HG03064 (cell line): ENCODE measurements around the gene PHF14.
"Not testable (repeated sequence)": the region's sequence is repeated elsewhere in the genome, so short reads cannot be mapped to it uniquely, and the experiment has no call there.

Experiments
- ATAC-seq: cut with Tn5 transposase; IDR thresholded peaks from one replicate; pipeline ENCODE4 v1.9.1; 2021; ENCODE audit warnings: low read depth; ENCODE audit not compliant: unreplicated experiment

PHF14 gene

DNA sequence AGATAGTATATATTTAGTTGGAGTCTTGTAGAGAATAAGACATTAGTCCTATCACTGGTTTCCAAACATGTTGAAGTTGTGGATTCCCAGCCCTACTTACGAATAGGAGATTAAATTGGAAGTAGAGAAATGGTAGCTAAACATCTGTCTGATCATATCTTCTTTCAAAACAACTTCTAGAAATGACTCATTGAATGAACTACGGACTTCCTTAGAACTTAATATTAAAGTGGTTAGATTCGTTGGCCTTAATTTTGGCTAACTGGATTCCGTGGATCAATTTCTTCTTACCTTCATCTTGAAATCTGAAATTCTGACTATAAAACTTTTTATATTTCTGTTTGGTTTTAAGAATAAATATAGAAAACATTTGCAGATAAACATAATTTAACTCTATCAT lies 3.4 kb downstream of the PHF14 start:
- no peak for ATAC-seq

DNA sequence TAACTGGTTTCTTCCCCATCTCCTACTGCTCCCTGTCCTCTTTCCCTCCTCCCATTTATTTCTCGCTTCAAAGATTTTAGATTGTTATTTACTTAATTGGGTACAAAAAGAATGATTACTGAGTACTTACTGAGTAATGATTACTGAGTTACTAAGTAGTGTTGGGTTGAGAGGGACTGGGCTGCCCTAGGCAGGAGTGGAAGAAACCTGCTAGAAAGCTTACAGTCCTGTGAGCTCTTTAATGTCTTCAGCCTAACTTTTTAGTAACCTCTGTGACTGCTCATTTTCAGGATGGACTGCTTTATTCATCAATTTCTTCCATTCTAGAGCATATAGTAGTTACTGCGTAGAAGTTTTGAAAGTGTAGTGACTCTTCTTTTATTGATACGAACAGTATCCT lies 7.6 kb downstream of the PHF14 start:
- no peak for ATAC-seq

DNA sequence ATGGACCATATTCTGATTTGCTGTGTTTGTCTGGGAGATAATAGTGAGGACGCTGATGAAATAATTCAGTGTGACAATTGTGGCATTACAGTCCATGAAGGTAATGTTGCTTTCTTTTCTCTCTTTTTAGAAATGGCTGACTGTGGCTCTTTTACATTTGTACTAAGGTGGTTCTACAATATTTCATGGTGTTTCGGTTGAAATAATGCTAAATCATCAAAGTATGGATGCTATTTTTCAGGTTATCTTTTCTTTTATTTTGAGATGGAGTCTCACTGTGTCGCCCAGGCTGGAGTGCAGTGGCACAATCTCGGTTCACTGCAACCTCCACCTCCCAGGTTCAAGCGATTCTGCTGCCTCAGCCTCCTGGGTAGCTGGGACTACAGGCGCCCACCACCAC lies 17.1 kb downstream of the PHF14 start:
- ATAC-seq: not testable (repeated sequence)

DNA sequence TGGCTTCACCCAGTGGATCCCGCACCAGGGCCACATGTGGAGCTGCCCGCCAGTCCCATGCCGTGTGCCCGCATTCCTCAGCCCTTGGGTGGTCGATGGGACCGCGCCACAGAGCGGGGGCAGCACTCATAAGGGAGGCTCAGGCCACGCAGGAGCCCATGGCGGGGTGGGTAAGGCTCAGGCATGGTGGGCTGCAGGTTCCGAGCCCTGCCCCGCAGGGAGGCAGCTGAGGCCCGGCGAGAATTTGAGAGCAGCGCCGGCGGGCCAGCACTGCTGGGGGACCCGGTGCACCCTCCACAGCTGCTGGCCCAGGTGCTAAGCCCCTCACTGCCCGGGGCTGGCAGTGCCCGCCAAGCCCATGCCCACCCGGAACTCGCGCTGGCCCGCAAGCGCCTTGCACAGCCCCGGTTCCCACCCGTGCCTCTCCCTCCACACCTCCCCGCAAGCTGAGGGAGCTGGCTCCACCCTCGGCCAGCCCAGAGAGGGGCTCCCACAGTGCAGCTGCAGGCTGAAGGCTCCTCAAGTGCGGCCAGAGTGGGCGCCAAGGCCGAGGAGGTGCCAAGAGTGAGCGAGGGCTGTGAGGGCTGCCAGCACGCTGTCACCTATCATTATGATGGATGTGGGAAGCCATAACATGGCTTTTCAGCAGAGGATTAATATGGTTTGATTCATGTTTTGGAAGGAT lies 22.0 kb downstream of the PHF14 start:
- not testable (repeated sequence) for ATAC-seq

DNA sequence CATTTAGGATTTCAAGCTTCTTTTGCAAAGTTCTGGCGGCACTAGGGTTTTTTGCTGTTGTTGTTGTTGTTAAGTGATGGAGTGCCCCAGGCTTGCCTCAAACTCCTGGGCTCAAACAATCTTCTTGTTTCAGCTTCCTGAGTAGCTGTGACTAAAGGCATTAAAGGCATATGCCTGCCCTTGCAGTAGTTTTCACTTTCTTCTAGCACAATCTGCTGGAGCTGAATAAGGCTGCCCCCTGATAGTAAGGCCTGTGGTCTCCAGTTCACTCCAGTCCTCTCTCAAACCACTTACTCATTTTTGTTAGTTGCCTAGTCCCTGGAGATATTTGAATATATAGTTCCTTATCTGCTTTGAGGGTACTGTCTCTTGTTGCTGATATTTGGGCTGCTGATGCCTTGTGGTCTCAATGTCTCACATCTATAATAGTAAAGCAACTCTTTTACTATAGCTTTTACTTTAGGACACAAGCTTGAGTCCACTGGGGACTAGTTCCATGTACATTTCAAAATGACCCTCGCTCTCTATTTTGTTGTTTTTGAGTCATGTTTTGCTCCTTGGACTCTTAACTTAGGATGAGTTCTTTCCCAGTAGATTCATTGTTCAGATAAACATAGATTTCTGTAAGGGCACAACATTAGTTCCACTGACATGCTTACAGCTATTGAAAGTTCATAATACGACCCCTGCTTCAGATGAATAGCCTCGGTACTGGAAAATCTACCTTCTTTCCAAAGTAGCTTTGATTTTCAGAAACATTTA lies 25.5 kb downstream of the PHF14 start:
- no peak for ATAC-seq

DNA sequence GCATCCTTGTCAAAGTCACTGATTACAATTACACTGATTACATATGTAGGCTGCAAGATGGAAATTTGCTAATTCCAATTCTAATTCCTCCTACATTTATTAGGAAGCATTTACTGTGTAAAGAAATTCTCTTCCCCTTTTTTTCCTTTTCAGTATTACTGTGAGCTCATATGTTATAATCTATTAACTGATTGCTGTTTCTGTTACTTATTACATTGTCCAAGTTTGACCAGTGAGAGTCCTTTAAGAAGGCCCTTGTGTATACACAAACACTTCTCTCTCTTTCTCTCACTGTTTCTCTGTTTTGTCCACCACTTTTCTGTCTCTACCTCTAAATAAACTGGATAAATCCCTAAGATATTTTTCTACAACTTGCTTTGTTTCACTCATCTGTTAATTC lies 31.5 kb downstream of the PHF14 start:
- no peak for ATAC-seq

DNA sequence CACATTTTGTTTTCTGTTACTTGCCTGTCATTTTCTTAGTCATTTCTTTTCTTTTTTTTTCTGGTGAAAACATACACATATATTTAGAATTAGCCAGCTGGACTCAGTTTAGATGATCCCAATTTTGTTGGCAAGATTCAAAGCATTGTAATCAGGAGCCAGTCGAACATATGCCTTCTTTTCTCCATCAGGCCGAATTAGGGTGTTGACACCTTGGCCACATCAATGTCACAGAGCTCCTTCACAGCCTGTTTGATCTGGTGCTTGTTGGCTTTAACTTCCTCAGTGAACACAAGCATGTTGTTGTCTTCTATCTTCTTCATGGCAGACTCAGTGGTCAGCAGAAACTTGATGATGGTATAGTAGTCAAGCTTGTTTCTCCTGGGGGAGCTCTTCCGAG lies 32.6 kb downstream of the PHF14 start:
- no peak for ATAC-seq

DNA sequence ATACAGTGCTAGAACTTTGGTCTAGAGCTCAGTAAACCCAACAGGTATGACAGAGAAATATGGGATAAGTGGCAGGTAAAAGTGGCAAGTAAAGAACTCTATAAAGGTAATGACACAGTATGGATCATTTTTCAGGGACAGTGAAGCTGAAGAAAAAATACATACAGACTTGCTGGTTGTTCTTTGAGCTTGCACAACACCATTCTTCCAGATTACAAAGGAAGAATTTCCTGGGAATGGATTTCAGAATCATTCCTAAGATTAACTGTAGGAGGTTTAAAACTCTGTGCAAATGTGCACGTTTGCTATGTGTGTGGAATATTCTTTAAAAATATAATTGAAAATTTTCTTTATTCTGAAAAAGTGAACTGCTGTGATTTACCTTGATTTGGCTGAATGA lies 36.0 kb downstream of the PHF14 start:
- ATAC-seq: no peak

DNA sequence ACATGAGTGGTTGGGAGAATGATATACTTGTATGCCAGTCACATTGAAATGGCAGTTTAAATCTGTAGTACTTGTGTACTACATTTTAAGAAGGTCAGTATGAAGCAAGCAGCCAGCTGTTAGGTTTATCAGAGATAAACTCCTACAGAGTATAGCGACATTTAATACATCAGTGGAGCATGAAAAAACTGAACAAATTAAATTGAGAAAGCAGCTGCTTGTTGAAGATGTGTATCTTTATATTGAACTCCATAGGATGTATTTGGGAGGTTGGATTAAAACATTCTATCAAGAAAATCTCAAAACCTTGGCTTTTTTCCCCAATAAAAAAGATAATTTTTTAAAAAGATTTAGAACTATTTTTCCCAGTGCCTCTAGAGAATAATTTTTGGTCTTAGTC lies 47.8 kb downstream of the PHF14 start:
- no peak for ATAC-seq

DNA sequence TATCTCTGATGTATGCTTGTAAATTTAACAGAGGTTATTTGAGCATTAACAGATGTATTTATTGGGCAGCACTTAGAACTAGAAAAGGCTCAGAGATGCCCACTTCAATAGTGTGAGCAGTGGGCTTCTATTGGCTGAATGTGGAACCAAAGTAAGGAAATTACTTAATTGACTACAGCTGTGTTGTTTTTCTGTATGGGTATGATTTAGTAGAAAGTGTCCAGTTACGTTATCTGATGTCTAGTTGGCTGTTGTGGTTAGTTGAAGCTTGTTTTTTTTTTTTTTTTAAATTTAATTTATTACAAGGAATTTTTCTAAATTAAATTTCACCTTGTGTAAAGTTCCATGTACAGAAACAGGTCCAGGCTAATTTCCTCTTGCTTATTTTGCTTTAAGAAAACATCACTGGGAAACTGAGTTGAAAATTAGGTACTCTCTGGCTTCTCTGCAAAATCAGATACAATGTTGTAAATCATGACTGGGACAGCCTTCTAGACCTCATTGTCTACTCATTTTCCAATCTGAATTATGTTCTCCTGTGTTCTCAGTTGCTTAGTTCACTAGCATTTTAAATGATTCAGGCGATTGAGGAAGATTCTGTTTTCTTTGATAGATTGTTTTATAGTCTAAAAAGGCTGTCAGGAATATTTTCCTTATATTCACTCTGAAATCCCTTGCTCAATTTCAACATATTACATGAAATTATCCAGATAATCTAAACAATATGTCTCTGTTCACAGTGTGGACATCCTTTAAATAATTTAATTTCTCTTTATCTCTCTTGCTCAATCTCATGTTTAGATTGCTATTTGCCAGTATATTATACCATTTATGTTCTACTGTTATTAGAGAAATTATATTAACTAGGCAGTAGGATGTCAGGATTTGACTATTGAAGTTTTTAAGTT lies 53.0 kb downstream of the PHF14 start:
- no peak for ATAC-seq

DNA sequence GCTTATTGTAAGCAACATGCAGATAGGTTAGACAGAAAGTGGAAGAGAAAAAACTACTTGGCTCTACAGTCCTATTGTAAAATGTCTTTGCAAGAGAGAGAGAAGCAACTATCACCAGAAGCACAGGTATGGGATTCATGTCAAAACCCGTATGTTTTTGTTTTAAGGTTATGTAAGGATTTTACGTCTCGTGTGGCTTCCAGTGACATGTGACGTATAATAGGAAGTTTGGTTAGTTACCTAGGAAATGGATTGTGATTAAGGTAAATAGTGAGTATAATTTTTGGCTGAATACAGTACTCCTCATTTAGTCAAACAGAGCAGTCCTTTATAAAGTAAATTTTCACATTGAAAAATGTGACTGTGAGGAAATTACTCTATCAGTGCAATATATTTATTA lies 62.0 kb downstream of the PHF14 start:
- no peak for ATAC-seq

DNA sequence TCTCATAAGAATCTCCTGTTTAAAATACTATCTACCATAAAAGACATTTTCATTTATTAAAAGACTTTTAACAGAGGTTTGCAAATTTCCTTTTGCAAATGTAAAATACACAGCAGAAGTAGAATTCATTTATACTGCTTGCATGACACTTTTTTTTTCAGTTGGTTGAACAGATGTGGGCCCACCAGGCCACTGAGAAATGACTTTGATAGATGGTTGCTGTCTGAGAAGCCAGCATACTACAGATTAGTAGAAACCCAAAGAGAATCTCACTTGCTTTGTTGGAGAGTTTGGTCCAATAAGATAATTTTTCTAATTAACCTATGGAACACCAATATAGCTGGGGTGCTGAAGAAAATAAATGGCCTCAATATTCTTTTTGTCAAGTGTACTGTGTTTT lies 66.3 kb downstream of the PHF14 start:
- no peak for ATAC-seq

DNA sequence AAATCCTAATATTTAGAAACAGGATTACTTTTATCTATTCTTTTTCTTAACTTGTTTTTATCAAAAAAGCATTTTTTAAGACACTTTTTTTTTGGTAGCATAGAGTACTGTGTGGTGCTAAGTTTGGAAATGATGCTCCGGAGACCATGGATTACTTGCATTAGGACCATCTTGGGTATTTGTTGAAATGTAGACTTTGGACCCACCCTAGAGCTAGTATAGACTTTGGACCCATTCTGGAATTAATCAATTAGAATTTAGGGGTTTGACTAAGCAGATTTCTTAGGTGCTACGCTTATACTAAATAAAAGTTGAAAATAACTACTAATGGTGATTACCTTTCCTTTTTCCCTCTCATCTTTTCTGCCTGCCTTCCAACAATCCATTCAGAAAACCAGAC lies 80.4 kb downstream of the PHF14 start:
- no peak for ATAC-seq

DNA sequence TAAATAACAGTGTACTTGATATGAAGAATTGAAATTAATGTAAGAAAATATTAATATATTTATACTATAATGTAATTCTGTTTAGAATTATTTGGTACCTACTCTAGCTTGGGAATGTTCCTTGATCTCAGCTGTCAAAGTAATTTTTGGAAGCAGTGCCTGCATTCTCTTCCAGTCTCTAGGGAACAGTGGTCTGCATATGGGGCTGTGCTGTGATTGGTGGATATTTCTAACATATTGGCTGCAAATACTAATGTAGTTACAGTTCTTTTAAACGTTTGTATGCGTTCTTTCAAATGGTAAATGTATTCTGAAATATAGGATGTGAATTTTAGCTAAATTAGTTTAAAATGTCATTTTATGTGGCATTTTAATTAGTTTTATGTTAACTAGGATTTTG lies 87.2 kb downstream of the PHF14 start:
- no peak for ATAC-seq

DNA sequence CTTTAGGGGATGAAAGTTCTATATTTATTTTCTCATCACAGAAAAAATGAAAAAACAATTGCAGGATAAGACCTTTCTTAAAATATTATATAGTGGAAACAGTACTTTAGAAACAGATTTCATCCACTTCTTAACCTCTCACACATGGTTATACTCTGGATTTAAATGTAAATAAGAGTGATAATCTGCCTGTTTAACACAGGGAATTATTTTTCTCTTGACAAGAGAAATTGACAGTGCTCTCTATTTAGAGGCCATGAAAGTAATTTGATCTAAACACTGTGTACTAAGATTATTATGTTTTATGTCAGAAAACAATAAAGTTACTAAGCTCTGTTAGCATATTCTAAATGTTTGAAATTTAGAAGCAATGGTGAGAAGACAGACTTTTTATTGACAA lies 88.4 kb downstream of the PHF14 start:
- no peak for ATAC-seq

DNA sequence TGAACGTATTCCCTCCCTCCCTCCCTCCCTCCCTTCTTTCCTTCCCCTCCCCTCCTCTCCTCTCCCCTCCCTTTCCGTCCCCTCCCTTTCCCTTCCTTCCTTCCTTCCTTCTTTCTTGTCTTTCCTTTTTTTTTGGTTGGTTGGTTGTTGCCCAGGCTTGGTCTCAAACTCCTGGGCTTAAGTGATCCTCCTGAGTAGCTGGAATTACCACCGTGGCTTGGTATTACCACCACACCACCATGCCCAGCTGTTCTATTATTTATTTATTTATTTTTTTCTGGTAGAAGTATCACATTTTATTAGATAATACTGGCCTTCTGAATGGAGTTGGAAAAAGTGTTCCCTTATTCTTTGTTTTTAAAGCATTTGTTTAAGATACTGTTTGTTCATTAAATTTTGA lies 95.9 kb downstream of the PHF14 start:
- ATAC-seq: no peak

DNA sequence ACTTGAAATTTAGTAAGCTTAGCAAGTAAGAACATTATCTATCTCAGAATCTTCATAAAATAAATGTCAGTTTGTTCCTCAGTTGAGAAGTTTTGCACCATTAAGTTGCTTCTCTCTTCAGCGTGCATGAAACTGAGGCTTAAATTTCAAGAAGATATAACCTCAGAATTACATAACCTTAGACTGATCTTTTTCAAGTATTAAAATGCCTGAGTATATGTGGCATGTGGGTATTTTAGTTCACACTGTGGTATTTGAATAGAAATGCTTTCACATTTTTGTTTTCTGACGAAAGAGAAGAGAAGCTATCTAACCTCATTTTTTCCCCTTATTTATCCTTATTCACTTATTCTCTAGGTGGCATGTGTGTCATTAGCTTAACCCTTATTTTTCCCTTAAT lies 104.1 kb downstream of the PHF14 start:
- no peak for ATAC-seq

DNA sequence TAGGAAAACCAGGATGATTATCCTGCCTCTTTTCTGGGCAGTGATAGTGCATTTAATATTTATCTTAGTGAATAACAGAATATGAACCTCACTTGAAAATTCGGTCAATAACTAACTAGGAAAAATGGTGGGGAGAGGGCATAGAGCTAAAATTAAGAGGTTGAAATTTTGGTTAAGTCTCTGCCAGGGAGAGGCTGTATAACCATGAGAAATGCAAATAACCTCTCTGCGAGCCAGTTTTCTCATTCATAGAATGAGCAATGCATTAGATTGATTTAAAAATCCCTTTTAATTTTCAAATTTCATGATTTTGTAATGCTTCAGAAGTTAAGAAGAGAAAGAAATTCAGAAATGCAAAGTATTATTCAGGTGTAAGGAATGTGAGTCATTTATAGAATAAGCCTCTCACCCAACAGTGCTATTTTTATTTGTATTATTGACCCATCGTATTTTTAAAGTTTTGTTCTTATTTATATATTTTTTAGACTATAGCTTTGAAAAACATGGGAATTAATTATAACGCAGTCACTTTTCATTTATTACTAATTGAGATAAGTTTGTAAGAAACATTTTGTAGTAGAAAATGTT lies 104.7 kb downstream of the PHF14 start:
- no peak for ATAC-seq

DNA sequence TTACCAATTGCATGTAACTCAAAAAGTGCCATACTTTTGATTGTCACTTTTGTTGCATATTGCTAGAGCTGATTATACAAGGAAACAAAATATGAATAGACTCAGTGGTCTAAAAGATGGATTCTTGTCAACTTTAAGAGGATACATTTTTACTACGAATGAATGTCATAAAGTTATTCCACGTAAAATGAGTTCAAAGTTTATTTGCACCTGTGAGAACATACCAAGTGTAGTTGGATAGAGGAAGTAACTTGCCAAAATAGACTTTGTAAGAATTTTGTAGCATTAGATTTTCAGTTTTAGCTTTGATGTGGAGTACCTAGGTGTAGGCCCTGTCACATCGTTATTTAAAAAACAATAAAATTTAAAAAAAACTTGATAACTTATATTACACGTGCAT lies 106.2 kb downstream of the PHF14 start:
- no peak for ATAC-seq

DNA sequence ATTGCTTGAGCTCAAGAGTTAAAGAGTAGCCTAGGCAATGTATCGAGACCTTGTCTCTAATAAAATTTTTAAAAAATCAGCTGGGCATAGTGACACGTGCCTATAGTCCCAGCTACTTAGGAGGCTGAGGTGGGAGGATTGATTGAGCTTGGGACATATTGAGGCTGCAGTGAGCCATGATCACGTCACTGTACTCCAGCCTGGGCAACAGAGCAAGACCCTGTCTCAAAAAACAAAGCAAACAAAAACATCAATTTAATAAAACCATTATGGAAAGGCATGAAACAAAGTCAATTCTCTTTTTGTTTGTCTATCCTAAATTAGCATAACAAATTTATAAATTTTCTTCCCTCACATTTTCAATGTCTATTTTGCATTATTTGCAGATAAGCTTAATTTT lies 108.4 kb downstream of the PHF14 start:
- ATAC-seq: no peak
